ENCODE measurements around the gene KMT2C.

DNA sequence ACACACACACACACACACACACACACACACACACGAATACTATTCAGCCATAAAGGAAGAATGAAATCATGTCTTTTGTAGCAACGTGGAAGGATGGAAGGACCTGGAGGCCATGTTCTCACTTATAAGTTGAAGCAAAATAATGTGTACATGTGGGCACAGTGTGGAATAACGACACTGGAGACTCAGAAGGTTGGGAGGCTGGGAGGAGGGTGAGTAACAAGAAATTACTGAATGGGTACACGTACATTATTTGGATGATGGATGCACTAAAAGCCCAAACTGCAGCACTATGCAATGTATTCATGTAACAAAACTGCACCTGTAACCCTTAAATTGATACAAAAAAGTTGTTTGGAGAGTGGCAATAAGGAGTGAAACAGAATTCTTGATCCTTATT lies 32.1 kb downstream of the KMT2C start:
- TF ChIP-seq, protein P1, sequence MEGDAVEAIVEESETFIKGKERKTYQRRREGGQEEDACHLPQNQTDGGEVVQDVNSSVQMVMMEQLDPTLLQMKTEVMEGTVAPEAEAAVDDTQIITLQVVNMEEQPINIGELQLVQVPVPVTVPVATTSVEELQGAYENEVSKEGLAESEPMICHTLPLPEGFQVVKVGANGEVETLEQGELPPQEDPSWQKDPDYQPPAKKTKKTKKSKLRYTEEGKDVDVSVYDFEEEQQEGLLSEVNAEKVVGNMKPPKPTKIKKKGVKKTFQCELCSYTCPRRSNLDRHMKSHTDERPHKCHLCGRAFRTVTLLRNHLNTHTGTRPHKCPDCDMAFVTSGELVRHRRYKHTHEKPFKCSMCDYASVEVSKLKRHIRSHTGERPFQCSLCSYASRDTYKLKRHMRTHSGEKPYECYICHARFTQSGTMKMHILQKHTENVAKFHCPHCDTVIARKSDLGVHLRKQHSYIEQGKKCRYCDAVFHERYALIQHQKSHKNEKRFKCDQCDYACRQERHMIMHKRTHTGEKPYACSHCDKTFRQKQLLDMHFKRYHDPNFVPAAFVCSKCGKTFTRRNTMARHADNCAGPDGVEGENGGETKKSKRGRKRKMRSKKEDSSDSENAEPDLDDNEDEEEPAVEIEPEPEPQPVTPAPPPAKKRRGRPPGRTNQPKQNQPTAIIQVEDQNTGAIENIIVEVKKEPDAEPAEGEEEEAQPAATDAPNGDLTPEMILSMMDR (IDR thresholded peaks at IDR 0.05; ENCODE audit: low read depth, low read length) = no peak
- TF ChIP-seq EZH2phosphoT487 (IDR thresholded peaks at IDR 0.05; ENCODE audit: low read depth) = no peak

Measured in OCI-LY3 (cell line).